OCI-LY3 (cell line): ENCODE measurements around the gene OR4D11.

Experiments
- EZH2phosphoT487 ChIP-seq: fragments of 200-600 bp; shearing (Covaris generic); IDR thresholded peaks from 2 replicates; pipeline ENCODE4 v1.6.1; 2018; ENCODE audit warnings: antibody characterized with exemption, mixed run types, low read depth
- TF ChIP-seq, protein P1 (sequence below): fragments of 200-600, 300-600 bp; sonication (generic); IDR thresholded peaks from 2 replicates; pipeline ENCODE4 v1.5.1; 2014; ENCODE audit warnings: antibody characterized with exemption, low read length, low read depth

DNA sequence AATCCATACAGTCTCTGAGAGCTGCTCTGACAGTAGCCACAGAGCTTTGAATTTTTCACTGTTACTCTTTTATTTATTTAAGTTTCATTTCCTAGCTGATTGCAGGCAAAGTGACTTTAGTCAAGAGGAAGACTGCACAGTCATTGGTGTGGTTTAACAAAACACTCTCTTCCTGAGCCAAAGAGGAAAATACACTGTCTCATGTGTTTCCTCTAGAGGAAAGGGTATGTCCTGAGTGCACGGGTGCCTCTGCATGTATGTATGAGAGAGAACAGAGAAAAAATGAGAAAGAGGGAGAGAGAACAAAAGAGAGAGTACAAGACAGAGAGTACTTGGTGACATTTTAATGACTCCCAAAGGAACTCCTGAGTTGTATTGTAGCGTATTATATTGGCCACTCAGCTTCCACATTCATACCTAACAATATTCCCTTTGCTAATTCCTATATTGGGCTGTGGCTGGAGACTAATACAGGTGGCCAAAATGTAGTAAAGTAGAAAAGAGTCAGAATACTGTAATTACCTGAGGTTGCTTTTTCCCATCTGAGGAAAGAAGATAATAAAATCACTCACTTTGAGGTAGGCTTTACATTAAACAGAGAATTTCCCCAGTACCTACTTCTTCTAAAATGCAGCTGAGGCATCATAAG is 7.7 kb downstream of the OR4D11 start, which contains the start of gene OR4D9:
- TF ChIP-seq, protein P1, sequence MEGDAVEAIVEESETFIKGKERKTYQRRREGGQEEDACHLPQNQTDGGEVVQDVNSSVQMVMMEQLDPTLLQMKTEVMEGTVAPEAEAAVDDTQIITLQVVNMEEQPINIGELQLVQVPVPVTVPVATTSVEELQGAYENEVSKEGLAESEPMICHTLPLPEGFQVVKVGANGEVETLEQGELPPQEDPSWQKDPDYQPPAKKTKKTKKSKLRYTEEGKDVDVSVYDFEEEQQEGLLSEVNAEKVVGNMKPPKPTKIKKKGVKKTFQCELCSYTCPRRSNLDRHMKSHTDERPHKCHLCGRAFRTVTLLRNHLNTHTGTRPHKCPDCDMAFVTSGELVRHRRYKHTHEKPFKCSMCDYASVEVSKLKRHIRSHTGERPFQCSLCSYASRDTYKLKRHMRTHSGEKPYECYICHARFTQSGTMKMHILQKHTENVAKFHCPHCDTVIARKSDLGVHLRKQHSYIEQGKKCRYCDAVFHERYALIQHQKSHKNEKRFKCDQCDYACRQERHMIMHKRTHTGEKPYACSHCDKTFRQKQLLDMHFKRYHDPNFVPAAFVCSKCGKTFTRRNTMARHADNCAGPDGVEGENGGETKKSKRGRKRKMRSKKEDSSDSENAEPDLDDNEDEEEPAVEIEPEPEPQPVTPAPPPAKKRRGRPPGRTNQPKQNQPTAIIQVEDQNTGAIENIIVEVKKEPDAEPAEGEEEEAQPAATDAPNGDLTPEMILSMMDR = no peak
- no peak for TF ChIP-seq EZH2phosphoT487
